ENCODE results near the gene MAML2. TPM values are rescaled to one million over a fixed set of nuclear protein-coding genes. Genes with fewer than 3 reads are reported as not detected.

The MAML2 gene
- total and polyA plus RNA-seq, 4 donors = 0.56 to 2.1 (median 1.4) TPM

DNA sequence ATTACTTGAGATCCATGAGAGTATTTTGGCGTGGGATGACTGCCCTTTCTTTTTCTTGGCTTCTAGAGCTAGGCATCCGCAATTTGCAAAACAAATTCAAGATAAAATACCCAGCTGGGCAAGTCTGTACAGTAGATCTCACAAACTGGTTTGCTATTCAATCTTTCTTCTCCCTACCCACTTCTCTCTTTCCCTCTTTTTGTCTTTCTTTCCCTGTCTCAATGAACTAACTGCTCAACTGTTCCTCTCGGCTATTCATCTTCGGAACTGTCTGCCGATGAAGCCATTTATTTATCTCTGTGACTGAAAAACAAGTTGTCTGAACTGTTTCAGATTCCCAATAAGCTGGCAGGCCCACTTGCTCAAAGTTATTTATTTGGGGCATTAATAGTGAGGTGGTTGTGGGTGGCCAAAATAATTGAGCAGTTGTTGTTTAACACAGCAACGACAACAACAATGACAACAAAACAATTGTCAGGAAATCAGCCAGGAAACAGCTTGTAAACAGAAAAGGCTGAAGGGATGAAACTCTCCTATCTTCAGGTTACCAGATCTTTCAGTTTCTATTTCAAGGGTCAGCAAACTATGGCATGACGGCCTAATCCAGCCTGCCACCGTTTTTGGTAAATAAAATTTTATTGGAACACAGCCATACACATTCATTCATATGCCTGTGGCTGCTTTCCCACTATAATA, 343.1 kb downstream of the MAML2 start:
- no peaks in the 10 kb centered on the region for H3K27me3 ChIP-seq (ENCODE audit: control insufficient read depth in 4 of 4, insufficient read depth in 4 of 4, low read length in 3 of 4)
- H3K4me3 ChIP-seq (ENCODE audit: low read depth in 1 of 3, low read length in 3 of 3) = no peak overlapping the region
- TF ChIP-seq MAX (IDR thresholded peaks at IDR 0.05) = no peak
- TF ChIP-seq ATF3 (IDR thresholded peaks at IDR 0.05) = no peak
- H3K4me1 ChIP-seq (ENCODE audit: control insufficient read depth in 4 of 4, insufficient read depth in 4 of 4, low read length in 3 of 4) = no peaks in the 10 kb centered on the region
- H3K27ac ChIP-seq (ENCODE audit: low read depth in 1 of 2, low read length in 2 of 2) = peak overlapping the region in 1 of 2 donors; percentile 25
- no peak for DNase-seq (ENCODE audit: low spot score)
- no peaks in the 10 kb centered on the region for H3K9me3 ChIP-seq (ENCODE audit: control insufficient read depth in 4 of 4, low read length in 3 of 4)
- no peaks in the 10 kb centered on the region for H3K36me3 ChIP-seq (ENCODE audit: control insufficient read depth in 4 of 4, insufficient read depth in 3 of 4, low read depth in 1 of 4, low read length in 3 of 4)
- peak overlapping the region in 1 of 2 donors; percentile 27 for H3K9ac ChIP-seq (ENCODE audit: low read depth in 1 of 2, low read length in 2 of 2)
- 55% methylated on average over 8 of the region's 8 CpGs for WGBS

DNA sequence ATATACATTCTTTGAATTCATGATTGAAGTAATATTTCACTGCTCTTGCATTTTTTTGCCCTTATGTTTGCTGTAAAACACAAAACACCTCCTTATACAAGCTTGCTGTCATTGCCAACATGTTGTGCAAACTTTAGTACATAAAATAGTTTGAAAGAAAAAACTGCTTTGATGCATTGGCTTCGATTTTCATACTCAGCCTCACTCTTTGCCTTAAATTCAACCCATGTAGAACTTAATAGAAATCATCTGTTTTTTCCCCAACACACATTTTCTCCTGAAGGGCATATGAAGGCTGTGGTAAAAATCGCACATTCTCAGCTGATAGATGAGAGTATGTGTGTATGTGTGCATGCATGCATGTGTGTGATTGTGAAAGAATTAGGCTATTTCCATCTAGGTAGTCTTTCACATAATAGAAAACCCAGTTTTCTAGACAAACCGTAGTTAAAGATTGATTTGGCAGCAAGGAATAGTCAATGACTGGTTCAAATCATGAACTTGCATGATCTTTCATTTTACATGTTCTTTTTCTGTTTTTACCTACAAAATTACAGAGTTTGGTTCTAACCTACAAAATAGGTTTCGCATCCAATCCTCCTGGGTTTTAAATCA, 346.3 kb downstream of the MAML2 start:
- Histone ChIP-seq H3K36me3 (ENCODE audit: control insufficient read depth in 4 of 4, insufficient read depth in 3 of 4, low read depth in 1 of 4, low read length in 3 of 4) (no peaks in the 10 kb centered on the region), H3K4me1 (ENCODE audit: control insufficient read depth in 4 of 4, insufficient read depth in 4 of 4, low read length in 3 of 4) (no peaks in the 10 kb centered on the region), H3K4me3 (ENCODE audit: low read depth in 1 of 3, low read length in 3 of 3) (no peak overlapping the region), H3K27me3 (ENCODE audit: control insufficient read depth in 4 of 4, insufficient read depth in 4 of 4, low read length in 3 of 4) (no peaks in the 10 kb centered on the region), H3K9me3 (ENCODE audit: control insufficient read depth in 4 of 4, low read length in 3 of 4) (no peaks in the 10 kb centered on the region), H3K27ac (ENCODE audit: low read depth in 1 of 2, low read length in 2 of 2) (no peak overlapping the region), H3K9ac (ENCODE audit: low read depth in 1 of 2, low read length in 2 of 2) (no peak overlapping the region)
- DNase-seq (ENCODE audit: low spot score) = no peak
- WGBS = 84% methylated on average over 4 of the region's 4 CpGs
- TF ChIP-seq MAX (IDR thresholded peaks at IDR 0.05) (no peak), YY1 (IDR thresholded peaks at IDR 0.05) (no peak), JUND (IDR thresholded peaks at IDR 0.05) (no peak), HNF4G (IDR thresholded peaks at IDR 0.05) (no peak), REST (IDR thresholded peaks at IDR 0.05) (no peak), RXRA (IDR thresholded peaks at IDR 0.05) (no peak), FOXA2 (IDR thresholded peaks at IDR 0.05) (no peak), GABPA (IDR thresholded peaks at IDR 0.05 in 1 of 2, conservative IDR thresholded peaks at IDR 0.05 in 1 of 2) (no peak)

DNA sequence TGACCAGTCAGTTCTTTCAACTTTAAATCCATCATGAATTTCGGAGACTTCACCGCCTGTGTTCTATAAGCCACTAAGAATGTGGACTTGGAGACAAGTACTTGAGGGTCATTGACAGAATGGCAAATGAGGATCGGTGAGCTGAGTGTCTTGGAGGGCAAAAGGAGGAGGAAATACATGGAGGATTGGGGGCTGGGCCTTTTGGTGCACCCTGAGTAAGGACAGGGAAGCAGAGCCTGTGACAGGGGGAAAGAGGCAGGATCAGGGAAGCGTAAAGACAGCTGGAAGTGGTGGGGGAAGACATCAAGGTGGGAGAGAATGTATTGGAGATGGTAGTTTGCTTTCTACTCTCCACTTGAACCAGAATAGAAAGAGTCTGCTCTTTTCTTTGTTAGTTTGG, 348.7 kb downstream of the MAML2 start:
- 69% methylated on average over 4 of the region's 4 CpGs for WGBS
- Histone ChIP-seq H3K4me1 (ENCODE audit: control insufficient read depth in 4 of 4, insufficient read depth in 4 of 4, low read length in 3 of 4) (no peaks in the 10 kb centered on the region), H3K27ac (ENCODE audit: low read depth in 1 of 2, low read length in 2 of 2) (no peak overlapping the region), H3K9me3 (ENCODE audit: control insufficient read depth in 4 of 4, low read length in 3 of 4) (no peaks in the 10 kb centered on the region), H3K9ac (ENCODE audit: low read depth in 1 of 2, low read length in 2 of 2) (no peak overlapping the region), H3K36me3 (ENCODE audit: control insufficient read depth in 4 of 4, insufficient read depth in 3 of 4, low read depth in 1 of 4, low read length in 3 of 4) (no peaks in the 10 kb centered on the region), H3K4me3 (ENCODE audit: low read depth in 1 of 3, low read length in 3 of 3) (no peak overlapping the region), H3K27me3 (ENCODE audit: control insufficient read depth in 4 of 4, insufficient read depth in 4 of 4, low read length in 3 of 4) (no peaks in the 10 kb centered on the region)
- no peak for DNase-seq (ENCODE audit: low spot score)
- TF ChIP-seq JUND (IDR thresholded peaks at IDR 0.05) (no peak), CTCF (IDR thresholded peaks at IDR 0.05; ENCODE audit: low read depth, low read length, missing input control) (no peak), GABPA (IDR thresholded peaks at IDR 0.05 in 1 of 2, conservative IDR thresholded peaks at IDR 0.05 in 1 of 2) (no peak), RAD21 (IDR thresholded peaks at IDR 0.05) (no peak), SP1 (IDR thresholded peaks at IDR 0.05) (no peak), NR2F2 (IDR thresholded peaks at IDR 0.05) (no peak)

Data from liver (tissue), 9 donors.